Bronchial epithelial cell (primary cell): ENCODE data around the gene DPYD. TPM values are rescaled to one million over a fixed set of nuclear protein-coding genes. Genes with fewer than 3 reads are reported as not detected.

ENCODE experiments used
- DNase-seq: peaks from one replicate; pipeline ENCODE4 v3.0.0-alpha.2; 2010; ENCODE audit warnings: low read depth
- FAIRE-seq: peaks from 2 replicates; lab custom pipeline; 2011; peaks lifted over from hg19 to GRCh38; lab: Jason Lieb, UNC
- H3K27me3 ChIP-seq: 2 replicates; pipeline ENCODE4 v1.5.1; 2011; ENCODE audit warnings: low read length; ENCODE audit not compliant: control insufficient read depth, insufficient read depth
- H3K36me3 ChIP-seq: 2 replicates; pipeline ENCODE4 v1.5.1; 2011; ENCODE audit warnings: low read length; ENCODE audit not compliant: control insufficient read depth, insufficient read depth
- H3K4me3 ChIP-seq: 2 replicates; pipeline ENCODE4 v1.5.1; 2011; ENCODE audit warnings: mild to moderate bottlenecking, low read depth, low read length, control low read depth
- CTCF ChIP-seq: IDR thresholded peaks from 2 replicates; pipeline ENCODE4 v1.5.1; 2011; ENCODE audit warnings: mild to moderate bottlenecking, moderate library complexity, low read length, control low read depth, inconsistent platforms; ENCODE audit not compliant: insufficient read depth, severe bottlenecking
- total RNA-seq: library from RNA; depleted of rRNA; stranded (reverse); fragments of >200 nt; gene quantifications from 2 replicates; pipeline ENCODE4 v1.2.1, GENCODE V29; 2014

The DPYD gene
- total RNA-seq, 1 donor from 2014 or later = 1.6 TPM

- TF ChIP-seq CTCF = no peak
- Histone ChIP-seq H3K36me3 (no peaks in the 10 kb centered on the region), H3K4me3 (no peak overlapping the region), H3K27me3 (no peaks in the 10 kb centered on the region)
- DNase-seq (peak; percentile 3), FAIRE-seq (no peak)
Observed at GRCh38 chr1:97834899-97835298, 85.9 kb downstream of the DPYD start.

GRCh38 chr1:97833881-97834280 is 87.0 kb downstream of the DPYD start:
- H3K36me3 ChIP-seq = no peaks in the 10 kb centered on the region
- no peak overlapping the region for H3K4me3 ChIP-seq
- FAIRE-seq (no peak), DNase-seq (no peak)
- H3K27me3 ChIP-seq = no peaks in the 10 kb centered on the region
- no peak for TF ChIP-seq CTCF

GRCh38 chr1:97832481-97832880 is 88.4 kb downstream of the DPYD start:
- no peak for TF ChIP-seq CTCF
- Histone ChIP-seq H3K4me3 (no peak overlapping the region), H3K27me3 (no peaks in the 10 kb centered on the region), H3K36me3 (no peaks in the 10 kb centered on the region)
- DNase-seq (no peak), FAIRE-seq (no peak)

- no peak for FAIRE-seq
Observed at GRCh38 chr1:97827887-97828286, 92.9 kb downstream of the DPYD start.

GRCh38 chr1:97826820-97827219 is 94.0 kb downstream of the DPYD start:
- Histone ChIP-seq H3K4me3 (no peak overlapping the region), H3K36me3 (no peaks in the 10 kb centered on the region), H3K27me3 (no peaks in the 10 kb centered on the region)
- no peak for TF ChIP-seq CTCF
- FAIRE-seq (no peak), DNase-seq (no peak)

More at GRCh38 chr1:97827887-97828286, 92.9 kb downstream of the DPYD start:
- DNase-seq = no peak
- Histone ChIP-seq H3K36me3 (no peaks in the 10 kb centered on the region), H3K4me3 (no peak overlapping the region), H3K27me3 (no peaks in the 10 kb centered on the region)
- no peak for TF ChIP-seq CTCF

- H3K27me3 ChIP-seq = no peaks in the 10 kb centered on the region
- no peak for TF ChIP-seq CTCF
- no peak overlapping the region for H3K4me3 ChIP-seq
- no peaks in the 10 kb centered on the region for H3K36me3 ChIP-seq
- DNase-seq (no peak), FAIRE-seq (no peak)
Observed at GRCh38 chr1:97824624-97825023, 96.2 kb downstream of the DPYD start.
